Measurements from ENCODE around the gene NT5C2. TPM values are rescaled to one million over a fixed set of nuclear protein-coding genes. Genes with fewer than 3 reads are reported as not detected.
"Not testable (repeated sequence)": the region's sequence is repeated elsewhere in the genome, so short reads cannot be mapped to it uniquely, and the experiment has no call there.

Gene NT5C2
- polyA plus RNA-seq, 1 donor from 2014 or later = 50.1 TPM

DNA sequence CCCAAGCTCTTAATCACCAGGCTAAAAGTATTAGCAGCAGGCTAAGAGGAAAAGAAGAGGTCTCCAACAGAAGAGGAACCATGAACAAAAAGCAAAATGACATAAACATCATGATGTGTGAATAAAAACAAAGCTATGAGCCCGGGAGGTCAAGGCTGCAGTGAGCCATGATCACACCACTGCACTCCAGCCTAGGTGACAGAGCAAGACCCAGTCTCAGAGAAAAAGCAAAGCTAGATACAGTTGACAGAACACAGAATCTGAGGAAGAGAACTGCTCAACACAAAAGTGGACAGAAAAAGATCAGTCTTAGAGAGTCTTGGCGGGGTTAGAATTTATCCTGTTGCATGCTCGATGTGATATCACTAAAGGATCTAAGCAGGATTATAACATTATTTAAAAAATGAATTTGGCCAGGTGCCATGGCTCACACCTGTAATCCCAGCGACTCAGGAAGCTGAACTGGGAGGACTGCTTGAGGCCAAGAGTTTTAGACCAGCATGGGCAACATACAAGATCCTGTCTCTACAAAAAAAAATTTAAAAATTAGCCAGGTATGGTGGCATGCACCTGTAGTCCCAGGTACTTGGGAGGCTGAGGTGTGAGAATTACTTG lies 37.5 kb downstream of the NT5C2 start:
- Mint-ChIP-seq H3K9me3 (no peaks in the 10 kb centered on the region), H3K27ac (peak overlapping the region in 1 of 3 donors; percentile 16), H3K27me3 (no peaks in the 10 kb centered on the region), H3K36me3 (peaks cover 16% of the 10 kb centered on the region), H3K4me3 (no peak overlapping the region), H3K4me1 (no peaks in the 10 kb centered on the region)

- Mint-ChIP-seq H3K27me3 (no peaks in the 10 kb centered on the region), H3K4me1 (no peaks in the 10 kb centered on the region), H3K27ac (no peak overlapping the region), H3K4me3 (no peak overlapping the region), H3K9me3 (no peaks in the 10 kb centered on the region), H3K36me3 (peaks cover 17% of the 10 kb centered on the region)
These were observed 38.4 kb downstream of the NT5C2 start for GRCh38 chr10:103154521-103155299.

- Mint-ChIP-seq H3K27me3 (no peaks in the 10 kb centered on the region), H3K9me3 (no peaks in the 10 kb centered on the region), H3K4me1 (no peaks in the 10 kb centered on the region), H3K4me3 (no peak overlapping the region), H3K27ac (no peak overlapping the region), H3K36me3 (peaks cover 15% of the 10 kb centered on the region)
These were observed 39.5 kb downstream of the NT5C2 start for GRCh38 chr10:103153302-103154197.

- H3K27ac Mint-ChIP-seq = no peak overlapping the region
- H3K4me1 Mint-ChIP-seq = no peaks in the 10 kb centered on the region
- H3K9me3 Mint-ChIP-seq = no peaks in the 10 kb centered on the region
- peaks cover 11% of the 10 kb centered on the region for H3K36me3 Mint-ChIP-seq
- no peak overlapping the region for H3K4me3 Mint-ChIP-seq
- H3K27me3 Mint-ChIP-seq = no peaks in the 10 kb centered on the region
These were observed 43.0 kb downstream of the NT5C2 start for GRCh38 chr10:103149991-103150622.

- Mint-ChIP-seq H3K36me3 (peaks cover 9% of the 10 kb centered on the region), H3K27ac (no peak overlapping the region)
These were observed 45.4 kb downstream of the NT5C2 start for GRCh38 chr10:103147645-103148044.

DNA sequence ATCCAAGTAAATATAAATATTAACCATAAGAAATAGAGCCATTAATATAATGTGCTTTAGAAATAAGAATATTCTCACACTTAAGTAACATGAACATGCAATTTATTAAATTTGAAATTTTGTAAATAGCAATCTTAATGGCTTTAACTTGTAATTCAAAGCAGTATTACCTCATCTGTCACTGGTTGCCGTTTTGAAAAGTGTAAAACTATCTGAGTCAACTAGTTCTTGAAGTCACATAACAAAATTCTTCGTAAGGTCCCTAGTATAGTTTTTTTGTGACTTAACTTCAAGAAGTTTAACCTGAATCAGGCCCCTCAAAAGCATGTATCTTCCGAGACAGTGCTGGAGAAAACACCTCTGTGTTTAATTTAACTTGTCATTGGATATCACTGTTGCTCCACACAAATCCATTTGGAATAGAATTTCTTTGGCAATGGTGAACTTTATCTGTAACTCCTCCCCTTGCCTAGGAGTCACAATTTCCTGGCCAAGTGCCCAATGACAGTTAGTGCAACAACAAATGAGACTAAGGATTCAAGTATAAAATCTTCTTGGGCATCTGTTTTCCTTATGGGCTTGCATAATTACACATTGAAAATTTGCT lies 47.1 kb downstream of the NT5C2 start:
- Mint-ChIP-seq H3K27ac (no peak overlapping the region), H3K4me1 (no peaks in the 10 kb centered on the region), H3K27me3 (no peaks in the 10 kb centered on the region), H3K9me3 (no peaks in the 10 kb centered on the region), H3K4me3 (no peak overlapping the region), H3K36me3 (peaks cover 5% of the 10 kb centered on the region)

More at GRCh38 chr10:103147645-103148044, 45.4 kb downstream of the NT5C2 start:
- no peak overlapping the region for H3K4me3 Mint-ChIP-seq
- H3K4me1 Mint-ChIP-seq = no peaks in the 10 kb centered on the region
- H3K27me3 Mint-ChIP-seq = no peaks in the 10 kb centered on the region
- no peaks in the 10 kb centered on the region for H3K9me3 Mint-ChIP-seq

- Mint-ChIP-seq H3K4me1 (no peaks in the 10 kb centered on the region), H3K27me3 (no peaks in the 10 kb centered on the region)
These were observed 48.0 kb downstream of the NT5C2 start for GRCh38 chr10:103145046-103145445.

GRCh38 chr10:103144041-103144440 lies 49.0 kb downstream of the NT5C2 start:
- Mint-ChIP-seq H3K9me3 (no peaks in the 10 kb centered on the region), H3K27me3 (no peaks in the 10 kb centered on the region), H3K27ac (no peak overlapping the region), H3K36me3 (peaks cover 7% of the 10 kb centered on the region), H3K4me1 (peaks cover 0 to 2% (median 0%) of the 10 kb centered on the region in 3 donors), H3K4me3 (no peak overlapping the region)

More at GRCh38 chr10:103145046-103145445, 48.0 kb downstream of the NT5C2 start:
- peaks cover 3% of the 10 kb centered on the region for H3K36me3 Mint-ChIP-seq
- H3K27ac Mint-ChIP-seq = no peak overlapping the region
- H3K4me3 Mint-ChIP-seq = no peak overlapping the region
- no peaks in the 10 kb centered on the region for H3K9me3 Mint-ChIP-seq

DNA sequence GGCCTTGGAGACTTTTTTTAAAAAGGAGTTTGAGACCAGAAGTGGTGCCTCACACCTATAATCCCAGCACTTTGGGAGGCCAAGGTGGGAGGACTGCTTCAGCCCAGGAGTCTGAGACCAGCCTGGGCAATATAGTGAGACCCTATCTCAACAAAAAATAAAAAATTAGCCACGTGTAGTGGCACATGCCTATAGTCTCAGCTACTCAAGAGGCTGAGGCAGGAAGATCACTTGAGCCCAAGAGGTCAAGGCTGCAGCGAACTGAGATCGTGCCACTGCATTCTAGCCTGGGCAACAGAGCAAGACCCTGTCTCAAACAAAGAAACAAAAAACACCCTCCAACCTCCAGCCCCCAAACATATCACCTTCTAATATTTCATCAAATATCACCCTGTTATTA lies 49.4 kb downstream of the NT5C2 start:
- H3K9me3 Mint-ChIP-seq, H3K36me3 Mint-ChIP-seq, H3K27ac Mint-ChIP-seq, H3K4me3 Mint-ChIP-seq, H3K27me3 Mint-ChIP-seq, H3K4me1 Mint-ChIP-seq: not testable (repeated sequence)

GRCh38 chr10:103141950-103142349 lies 51.1 kb downstream of the NT5C2 start:
- Mint-ChIP-seq H3K4me3 (no peak overlapping the region), H3K36me3 (peaks cover 12% of the 10 kb centered on the region), H3K27ac (no peak overlapping the region)

DNA sequence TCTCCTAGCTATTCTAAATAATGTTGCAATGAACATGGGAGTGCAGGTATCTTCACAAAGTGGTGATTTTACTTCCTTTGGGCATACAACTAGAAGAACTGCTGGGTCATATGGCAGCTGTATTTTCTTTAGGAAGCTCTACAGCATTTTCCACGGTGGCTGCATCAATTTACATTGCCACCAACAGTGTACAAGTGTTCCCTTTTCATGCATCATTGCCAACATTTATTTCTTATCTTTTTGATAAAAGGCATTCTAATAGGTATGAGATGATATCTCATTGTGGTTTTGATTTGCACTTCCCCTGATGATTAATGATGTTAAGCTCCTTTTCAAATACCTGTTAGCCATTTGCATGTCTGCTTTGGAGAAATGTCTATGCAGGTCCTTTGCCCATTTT lies 52.6 kb downstream of the NT5C2 start:
- peaks cover 0 to 2% (median 0%) of the 10 kb centered on the region in 3 donors for H3K9me3 Mint-ChIP-seq
- no peak overlapping the region for H3K27ac Mint-ChIP-seq
- peaks cover 2 to 6% (median 3%) of the 10 kb centered on the region in 3 donors for H3K4me1 Mint-ChIP-seq
- H3K4me3 Mint-ChIP-seq = no peak overlapping the region
- peaks cover 12% of the 10 kb centered on the region for H3K36me3 Mint-ChIP-seq
- H3K27me3 Mint-ChIP-seq = no peaks in the 10 kb centered on the region

More at GRCh38 chr10:103141950-103142349, 51.1 kb downstream of the NT5C2 start:
- peaks cover 0 to 2% (median 0%) of the 10 kb centered on the region in 3 donors for H3K4me1 Mint-ChIP-seq
- no peaks in the 10 kb centered on the region for H3K27me3 Mint-ChIP-seq
- H3K9me3 Mint-ChIP-seq = no peaks in the 10 kb centered on the region

DNA sequence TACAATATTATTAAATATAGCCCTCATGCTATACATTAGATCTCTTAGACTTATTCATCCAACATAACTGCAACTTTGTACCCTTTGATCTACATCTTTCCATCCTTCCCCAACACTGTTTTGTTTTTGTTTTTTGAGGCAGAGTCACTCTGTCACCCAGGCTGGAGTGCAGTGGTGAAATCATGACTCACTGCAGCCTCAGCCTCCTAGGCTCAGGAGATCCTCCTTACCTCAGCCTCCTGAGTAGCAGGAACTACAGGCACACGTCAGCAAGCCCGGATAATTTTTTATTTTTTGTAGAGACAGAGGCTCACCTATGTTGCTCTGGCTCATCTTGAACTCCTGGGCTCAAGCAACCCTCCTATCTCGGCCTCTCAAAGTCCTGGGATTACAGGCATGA lies 53.3 kb downstream of the NT5C2 start:
- Mint-ChIP-seq H3K27me3 (no peaks in the 10 kb centered on the region), H3K4me1 (peaks cover 3 to 7% (median 6%) of the 10 kb centered on the region in 3 donors), H3K36me3 (peaks cover 15% of the 10 kb centered on the region), H3K4me3 (no peak overlapping the region), H3K27ac (no peak overlapping the region), H3K9me3 (peaks cover 0 to 3% (median 2%) of the 10 kb centered on the region in 3 donors)

DNA sequence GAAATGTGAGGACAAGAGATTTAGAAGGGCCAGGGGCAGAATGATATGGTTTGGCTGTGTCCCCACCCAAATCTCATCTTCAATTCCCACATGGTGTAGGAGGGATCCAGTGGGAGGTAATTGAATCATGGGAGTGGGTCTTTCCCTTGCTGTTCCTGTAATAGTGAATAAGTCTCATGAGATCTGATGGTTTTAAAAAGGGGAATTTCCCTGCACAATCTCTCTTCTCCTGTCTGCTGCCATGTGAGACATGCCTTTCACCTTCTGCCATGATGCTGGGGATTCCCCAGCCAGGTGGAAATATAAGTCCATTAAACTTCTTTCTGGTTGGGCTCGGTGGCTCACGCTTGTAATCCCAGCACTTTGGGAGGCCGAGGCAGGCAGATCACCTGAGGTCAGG lies 57.9 kb downstream of the NT5C2 start:
- not testable (repeated sequence) for H3K27ac Mint-ChIP-seq, H3K9me3 Mint-ChIP-seq, H3K4me3 Mint-ChIP-seq, H3K27me3 Mint-ChIP-seq, H3K4me1 Mint-ChIP-seq
- H3K36me3 Mint-ChIP-seq = peaks cover 32% of the 10 kb centered on the region

DNA sequence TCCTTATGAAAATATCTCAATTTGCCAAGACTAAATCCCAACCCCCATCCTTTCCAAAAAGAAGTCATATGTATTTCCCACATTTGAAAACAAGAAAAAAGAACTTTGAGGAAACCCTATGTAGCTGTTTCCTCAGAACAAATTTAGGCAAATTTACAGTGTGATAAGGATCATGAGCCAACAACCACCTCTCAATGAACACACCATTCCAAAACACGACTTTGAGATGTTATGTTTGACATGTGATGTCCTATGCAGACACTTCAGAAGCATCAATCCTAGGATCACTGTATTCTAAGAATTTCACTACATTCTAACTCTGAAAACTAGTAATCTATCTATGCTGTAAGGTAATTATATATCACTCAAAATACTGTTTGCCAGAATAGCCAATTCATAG lies 62.2 kb downstream of the NT5C2 start:
- Mint-ChIP-seq H3K4me1 (peaks cover 9 to 10% (median 10%) of the 10 kb centered on the region in 3 donors), H3K27me3 (no peaks in the 10 kb centered on the region), H3K36me3 (peaks cover 24% of the 10 kb centered on the region), H3K4me3 (no peak overlapping the region), H3K9me3 (peaks cover 0 to 3% (median under 1%) of the 10 kb centered on the region in 3 donors), H3K27ac (no peak overlapping the region)

Measured in IgD-negative memory B cell (primary cell).